CD4-positive, alpha-beta T cell treated with Interleukin-15 for 4 hours (primary cell): Measurements from ENCODE around the gene ANXA5.

Experiments
- DNase-seq: peaks from one replicate; pipeline ENCODE4 v3.0.0-alpha.2; 2020; ENCODE audit warnings: low spot score

ANXA5 gene

GRCh38 chr4:121633653-121634052 is 63.1 kb downstream of the ANXA5 start:
- DNase-seq = no peak

- DNase-seq = no peak
Observed at GRCh38 chr4:121632636-121633035, 64.1 kb downstream of the ANXA5 start.
